H1 (cell line): ENCODE measurements around the gene GANAB.

Experiments used
- CBX5 ChIP-seq: fragments of 300-800, 300-1000 bp; sonication (generic); IDR thresholded peaks from 2 replicates; pipeline ENCODE4 v1.7.1; 2016; ENCODE audit warnings: antibody characterized with exemption, low read length, low read depth
- CTCF ChIP-seq, 3 experiments: IDR thresholded peaks; 1 replicate in 2 of 3; 2 replicates in 1 of 3; pipeline versions ENCODE4 v1.5.1 to v1.6.1; 2011; ENCODE audit warnings: low read length in 3 of 3, mild to moderate bottlenecking in 3 of 3, inconsistent platforms in 2 of 3, low read depth in 1 of 3, moderate library complexity in 1 of 3; ENCODE audit not compliant: insufficient read depth in 1 of 3; ENCODE audit errors: control extremely low read depth in 1 of 3
- EP300 ChIP-seq, 2 experiments: IDR thresholded peaks; 1 replicate in 1 of 2; 2 replicates in 1 of 2; pipeline ENCODE4 v1.6.1; 2011 to 2012; ENCODE audit warnings: low read depth in 2 of 2, low read length in 2 of 2, mild to moderate bottlenecking in 2 of 2, borderline replicate concordance in 1 of 2, inconsistent platforms in 1 of 2, moderate library complexity in 1 of 2
- JUN ChIP-seq: IDR thresholded peaks from 2 replicates; pipeline ENCODE4 v1.6.1; 2011; ENCODE audit warnings: low read depth, mild to moderate bottlenecking, improper control_type of control experiment, low read length
- MAFK ChIP-seq: IDR thresholded peaks from 2 replicates; pipeline ENCODE4 v1.6.1; 2012; ENCODE audit warnings: low read depth, mild to moderate bottlenecking, improper control_type of control experiment, low read length
- POLR2A ChIP-seq, 2 experiments: IDR thresholded peaks; 1 replicate in 1 of 2; 2 replicates in 1 of 2; pipeline ENCODE4 v1.6.1; 2011; ENCODE audit warnings: low read depth in 2 of 2, low read length in 2 of 2, mild to moderate bottlenecking in 2 of 2; ENCODE audit errors: control extremely low read depth in 1 of 2
- TAF7 ChIP-seq: optimal IDR thresholded peaks from 2 replicates; pipeline ENCODE3; 2011; ENCODE audit warnings: low read depth, mild to moderate bottlenecking, inconsistent platforms, low read length, moderate library complexity, borderline replicate concordance
- YY1 ChIP-seq: IDR thresholded peaks from 2 replicates; pipeline ENCODE4 v1.6.1; 2011; ENCODE audit warnings: low read depth, mild to moderate bottlenecking, low read length

DNA sequence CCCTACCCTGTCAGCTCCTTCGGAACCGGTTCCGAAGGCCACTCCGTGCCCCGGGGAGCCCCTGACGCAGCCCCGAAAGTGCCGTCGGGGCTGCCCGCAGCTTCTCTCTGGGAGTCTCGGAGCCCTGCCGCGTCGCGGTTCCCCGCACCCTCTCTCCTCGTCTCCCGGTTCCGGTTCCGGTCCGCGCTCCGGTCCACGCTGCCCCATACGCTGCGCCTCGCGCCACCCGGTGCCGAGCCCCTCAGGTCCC, 45.4 kb downstream of the GANAB start:
- TF ChIP-seq CBX5: no peak
- TF ChIP-seq TAF7: no peak
- TF ChIP-seq YY1: no peak
- no peak for TF ChIP-seq JUN
- no peak; a peak in 1 of 3 replicates for TF ChIP-seq POLR2A (IDR thresholded peaks at IDR 0.05; ENCODE audit: control extremely low read depth in 1 of 2, low read depth in 2 of 2, low read length in 2 of 2)
- TF ChIP-seq CTCF (IDR thresholded peaks at IDR 0.05; ENCODE audit: control extremely low read depth in 1 of 3, insufficient read depth in 1 of 3, low read depth in 1 of 3, low read length in 3 of 3): no peak
- TF ChIP-seq MAFK: no peak
- no peak for TF ChIP-seq EP300 (IDR thresholded peaks at IDR 0.05; ENCODE audit: borderline replicate concordance in 1 of 2, low read depth in 2 of 2, low read length in 2 of 2)
